ENCODE data around the gene MSRB1.
"Not testable (repeated sequence)": the region's sequence is repeated elsewhere in the genome, so short reads cannot be mapped to it uniquely, and the experiment has no call there.

DNA sequence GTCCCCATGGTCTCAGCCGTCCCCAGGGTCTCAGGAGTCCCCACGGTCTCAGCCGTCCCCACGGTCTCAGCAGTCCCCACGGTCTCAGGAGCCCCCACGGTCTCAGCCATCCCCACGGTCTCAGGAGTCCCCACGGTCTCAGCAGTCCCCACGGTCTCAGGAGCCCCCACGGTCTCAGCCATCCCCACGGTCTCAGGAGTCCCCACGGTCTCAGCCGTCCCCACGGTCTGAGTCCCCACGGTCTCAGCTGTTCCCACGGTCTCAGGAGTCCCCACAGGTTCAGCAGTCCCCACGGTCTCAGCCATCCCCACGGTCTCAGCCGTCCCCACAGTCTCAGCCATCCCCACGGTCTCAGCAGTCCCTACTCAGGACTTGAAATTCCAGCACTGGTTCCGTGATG lies 22.9 kb downstream of the MSRB1 start:
- TF ChIP-seq, protein P1, sequence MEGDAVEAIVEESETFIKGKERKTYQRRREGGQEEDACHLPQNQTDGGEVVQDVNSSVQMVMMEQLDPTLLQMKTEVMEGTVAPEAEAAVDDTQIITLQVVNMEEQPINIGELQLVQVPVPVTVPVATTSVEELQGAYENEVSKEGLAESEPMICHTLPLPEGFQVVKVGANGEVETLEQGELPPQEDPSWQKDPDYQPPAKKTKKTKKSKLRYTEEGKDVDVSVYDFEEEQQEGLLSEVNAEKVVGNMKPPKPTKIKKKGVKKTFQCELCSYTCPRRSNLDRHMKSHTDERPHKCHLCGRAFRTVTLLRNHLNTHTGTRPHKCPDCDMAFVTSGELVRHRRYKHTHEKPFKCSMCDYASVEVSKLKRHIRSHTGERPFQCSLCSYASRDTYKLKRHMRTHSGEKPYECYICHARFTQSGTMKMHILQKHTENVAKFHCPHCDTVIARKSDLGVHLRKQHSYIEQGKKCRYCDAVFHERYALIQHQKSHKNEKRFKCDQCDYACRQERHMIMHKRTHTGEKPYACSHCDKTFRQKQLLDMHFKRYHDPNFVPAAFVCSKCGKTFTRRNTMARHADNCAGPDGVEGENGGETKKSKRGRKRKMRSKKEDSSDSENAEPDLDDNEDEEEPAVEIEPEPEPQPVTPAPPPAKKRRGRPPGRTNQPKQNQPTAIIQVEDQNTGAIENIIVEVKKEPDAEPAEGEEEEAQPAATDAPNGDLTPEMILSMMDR (IDR thresholded peaks at IDR 0.05; ENCODE audit: borderline replicate concordance, extremely low read depth, low read length, poor library complexity, severe bottlenecking) = not testable (repeated sequence)
- not testable (repeated sequence) for TF ChIP-seq EZH2 (IDR thresholded peaks at IDR 0.05; ENCODE audit: borderline replicate concordance, low read depth, low read length, severe bottlenecking)
